ENCODE results near the gene FTCD. TPM values are rescaled to one million over a fixed set of nuclear protein-coding genes. Genes with fewer than 3 reads are reported as not detected.
"Not testable (repeated sequence)": the region's sequence is repeated elsewhere in the genome, so short reads cannot be mapped to it uniquely, and the experiment has no call there.

FTCD gene
- total and polyA plus RNA-seq, 10 of the 15 experiments (the other 5 are each of a cell fraction or from before 2014, with no cell fraction given), result 0.27 to 0.28 TPM; not detected in 8

DNA sequence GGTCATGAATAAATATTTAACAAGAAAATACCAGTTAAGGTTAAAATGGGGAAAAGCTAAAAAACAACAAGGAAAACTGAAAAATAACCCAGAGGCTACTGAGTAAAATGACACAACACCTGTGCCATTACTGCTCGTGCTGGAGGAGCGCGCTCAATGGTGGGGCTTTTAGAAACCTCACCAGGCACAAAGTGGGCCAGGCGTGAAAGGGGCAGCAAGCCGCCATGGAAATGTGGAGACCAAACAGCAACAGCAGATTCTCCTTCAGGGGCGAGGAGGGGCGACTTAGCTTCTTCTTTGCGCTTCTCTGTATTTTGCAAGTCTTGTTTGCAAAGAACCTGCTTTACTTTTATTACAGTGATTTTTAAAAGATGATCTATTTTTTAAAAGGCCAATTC, 47.8 kb upstream of the FTCD start (continued):
- TF ChIP-seq, protein P1, sequence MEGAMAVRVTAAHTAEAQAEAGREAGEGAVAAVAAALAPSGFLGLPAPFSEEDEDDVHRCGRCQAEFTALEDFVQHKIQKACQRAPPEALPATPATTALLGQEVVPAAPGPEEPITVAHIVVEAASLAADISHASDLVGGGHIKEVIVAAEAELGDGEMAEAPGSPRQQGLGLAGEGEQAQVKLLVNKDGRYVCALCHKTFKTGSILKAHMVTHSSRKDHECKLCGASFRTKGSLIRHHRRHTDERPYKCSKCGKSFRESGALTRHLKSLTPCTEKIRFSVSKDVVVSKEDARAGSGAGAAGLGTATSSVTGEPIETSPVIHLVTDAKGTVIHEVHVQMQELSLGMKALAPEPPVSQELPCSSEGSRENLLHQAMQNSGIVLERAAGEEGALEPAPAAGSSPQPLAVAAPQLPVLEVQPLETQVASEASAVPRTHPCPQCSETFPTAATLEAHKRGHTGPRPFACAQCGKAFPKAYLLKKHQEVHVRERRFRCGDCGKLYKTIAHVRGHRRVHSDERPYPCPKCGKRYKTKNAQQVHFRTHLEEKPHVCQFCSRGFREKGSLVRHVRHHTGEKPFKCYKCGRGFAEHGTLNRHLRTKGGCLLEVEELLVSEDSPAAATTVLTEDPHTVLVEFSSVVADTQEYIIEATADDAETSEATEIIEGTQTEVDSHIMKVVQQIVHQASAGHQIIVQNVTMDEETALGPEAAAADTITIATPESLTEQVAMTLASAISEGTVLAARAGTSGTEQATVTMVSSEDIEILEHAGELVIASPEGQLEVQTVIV (IDR thresholded peaks at IDR 0.05; ENCODE audit: borderline replicate concordance, partially characterized antibody), result no peak
- no peak for TF ChIP-seq SUPT20H (IDR thresholded peaks at IDR 0.05; ENCODE audit: borderline replicate concordance, control insufficient read depth, low read depth, low read length)

DNA sequence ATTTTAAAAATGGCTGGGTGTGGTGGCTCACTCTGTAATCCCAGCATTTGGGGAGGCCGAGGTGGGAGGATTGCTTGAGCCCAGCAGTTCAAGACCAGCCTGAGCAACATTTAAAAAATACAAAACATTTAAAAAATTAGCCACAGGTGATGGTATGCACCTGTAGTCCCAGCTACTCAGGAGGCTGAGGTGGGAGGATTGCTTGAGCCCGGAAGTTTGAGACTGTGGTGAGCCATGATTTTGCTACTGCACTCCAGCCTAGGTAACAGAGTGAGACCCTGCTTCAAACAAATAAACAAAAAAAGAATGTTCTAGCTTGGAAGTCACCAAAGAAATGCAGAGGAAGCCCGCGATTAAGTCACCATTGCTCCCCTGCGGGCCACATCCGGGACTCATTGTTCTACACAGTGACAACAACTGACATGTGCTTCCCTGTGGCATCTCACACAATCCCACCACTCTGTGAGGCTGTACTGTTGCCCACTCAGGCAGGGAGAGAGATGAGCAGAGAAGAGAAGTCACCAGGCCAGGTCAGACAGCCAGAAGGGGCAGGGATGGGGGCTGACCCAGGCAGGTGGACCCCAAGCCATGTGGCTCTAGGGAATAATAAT, 47.3 kb upstream of the FTCD start:
- RAD21 ChIA-PET (ENCODE audit: unreplicated experiment), result no interaction called here
- Histone ChIP-seq H3K4me1 (ENCODE audit: control insufficient read depth, insufficient read depth, low read length) (no peaks in the 10 kb centered on the region), H3K27me3 (replicated peaks in 1 of 2; ENCODE audit: control insufficient read depth in 2 of 2, insufficient read depth in 2 of 2, low read length in 1 of 2) (no peaks in the 10 kb centered on the region), H3K9ac (ENCODE audit: control insufficient read depth, insufficient read depth, low read length) (no peak overlapping the region), H4K20me1 (ENCODE audit: control insufficient read depth, insufficient read depth) (no peaks in the 10 kb centered on the region), H3K79me2 (ENCODE audit: control insufficient read depth, insufficient read depth, low read length) (no peaks in the 10 kb centered on the region), H3K4me2 (ENCODE audit: control insufficient read depth, insufficient read depth) (no peak overlapping the region), H3K4me3 (no peak overlapping the region), H3K36me3 (ENCODE audit: control insufficient read depth in 2 of 2, insufficient read depth in 2 of 2, low read length in 1 of 2) (peaks cover 7 to 11% of the 10 kb centered on the region in 2 experiments; a peak in 3 of 4 replicates), H3K27ac (ENCODE audit: control insufficient read depth, insufficient read depth) (no peak overlapping the region), H2AFZ (ENCODE audit: control insufficient read depth, low read depth, low read length) (no peak overlapping the region), H3K9me3 (replicated peaks; ENCODE audit: control insufficient read depth, insufficient read depth, low read length) (no peaks in the 10 kb centered on the region)
- intact Hi-C loops (cut with micrococcal nuclease; ENCODE audit: unreplicated experiment), result no loop called here
- POLR2A ChIA-PET, result no interaction called here
- WGBS (ENCODE audit: insufficient coverage, insufficient replicate concordance, low lambda C conversion rate, missing lambda C conversion rate), result 97% methylated on average over 6 of the region's 6 CpGs
- CTCF ChIA-PET, result no interaction called here
- ATAC-seq (no peak), DNase-seq (ENCODE audit: low read depth, low spot score) (no peak), FAIRE-seq (no peak)
- TF ChIP-seq PAX8 (IDR thresholded peaks at IDR 0.05), result no peak
- in situ Hi-C loops (cut with MboI), result no loop called here
- BruUV-seq (replicated peaks), result no TSS peak
- SMC1A ChIA-PET (ENCODE audit: uncharacterized antibody, unreplicated experiment), result no interaction called here

DNA sequence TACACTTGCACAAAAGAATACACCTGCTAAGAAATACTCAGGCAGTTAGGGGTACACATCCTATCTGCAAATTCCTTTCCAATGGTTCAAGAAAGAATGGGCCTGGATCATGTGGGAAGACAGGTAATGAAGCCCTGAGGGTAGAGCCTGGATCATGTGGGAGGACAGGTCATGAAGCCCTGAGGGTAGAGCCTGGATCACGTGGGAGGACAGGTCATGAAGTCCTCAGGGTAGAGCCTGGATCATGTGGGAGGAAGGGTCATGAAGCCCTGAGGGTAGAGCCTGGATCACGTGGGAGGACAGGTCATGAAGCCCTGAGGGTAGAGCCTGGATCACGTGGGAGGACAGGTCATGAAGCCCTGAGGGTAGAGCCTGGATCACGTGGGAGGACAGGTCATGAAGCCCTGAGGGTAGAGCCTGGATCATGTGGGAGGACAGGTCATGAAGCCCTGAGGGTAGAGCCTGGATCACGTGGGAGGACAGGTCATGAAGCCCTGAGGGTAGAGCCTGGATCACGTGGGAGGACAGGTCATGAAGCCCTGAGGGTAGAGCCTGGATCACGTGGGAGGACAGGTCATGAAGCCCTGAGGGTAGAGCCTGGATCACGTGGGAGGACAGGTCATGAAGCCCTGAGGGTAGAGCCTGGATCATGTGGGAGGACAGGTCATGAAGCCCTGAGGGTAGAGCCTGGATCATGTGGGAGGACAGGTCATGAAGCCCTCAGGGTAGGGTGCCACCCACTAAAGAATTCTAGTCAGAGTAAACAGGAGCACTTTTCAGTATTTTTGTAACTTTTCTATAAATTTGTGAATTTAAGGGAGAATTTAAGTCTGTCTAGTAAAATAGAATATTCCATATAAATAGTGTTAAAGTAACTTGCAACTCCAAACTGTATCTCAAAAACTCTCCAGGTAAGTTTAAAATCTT, 45.8 kb upstream of the FTCD start:
- in situ Hi-C loops (cut with MboI); H3K27me3 ChIP-seq (replicated peaks in 1 of 2; ENCODE audit: control insufficient read depth in 2 of 2, insufficient read depth in 2 of 2, low read length in 1 of 2); CTCF ChIA-PET; FAIRE-seq; H4K20me1 ChIP-seq (ENCODE audit: control insufficient read depth, insufficient read depth); H3K9me3 ChIP-seq (replicated peaks; ENCODE audit: control insufficient read depth, insufficient read depth, low read length); ATAC-seq; H3K4me1 ChIP-seq (ENCODE audit: control insufficient read depth, insufficient read depth, low read length); H3K9ac ChIP-seq (ENCODE audit: control insufficient read depth, insufficient read depth, low read length); H2AFZ ChIP-seq (ENCODE audit: control insufficient read depth, low read depth, low read length); H3K79me2 ChIP-seq (ENCODE audit: control insufficient read depth, insufficient read depth, low read length); DNase-seq (ENCODE audit: low read depth, low spot score); H3K4me2 ChIP-seq (ENCODE audit: control insufficient read depth, insufficient read depth); H3K27ac ChIP-seq (ENCODE audit: control insufficient read depth, insufficient read depth); RAD21 ChIA-PET (ENCODE audit: unreplicated experiment); SMC1A ChIA-PET (ENCODE audit: uncharacterized antibody, unreplicated experiment); BruUV-seq (replicated peaks); intact Hi-C loops (cut with micrococcal nuclease; ENCODE audit: unreplicated experiment); H3K4me3 ChIP-seq; POLR2A ChIA-PET: not testable (repeated sequence)
- H3K36me3 ChIP-seq (ENCODE audit: control insufficient read depth in 2 of 2, insufficient read depth in 2 of 2, low read length in 1 of 2), result peaks cover 0 to 17% of the 10 kb centered on the region in 2 experiments; a peak in 3 of 4 replicates
- 91% methylated on average over 3 of the region's 8 CpGs for WGBS (ENCODE audit: insufficient coverage, insufficient replicate concordance, low lambda C conversion rate, missing lambda C conversion rate)

All from GM12878 (cell line).